Keratinocyte (primary cell): ENCODE results near the gene PTDSS2. TPM values are rescaled to one million over a fixed set of nuclear protein-coding genes. Genes with fewer than 3 reads are reported as not detected.

ENCODE experiments used
- DNase-seq: peaks from one replicate; pipeline ENCODE4 v3.0.0-alpha.2; 2011; ENCODE audit warnings: low read depth, missing footprints, low spot score
- FAIRE-seq: peaks from 2 replicates; lab custom pipeline; 2011; peaks lifted over from hg19 to GRCh38; lab: Jason Lieb, UNC
- H2AFZ ChIP-seq: 2 replicates; pipeline ENCODE4 v1.6.0; 2012; ENCODE audit warnings: low read length, control low read depth, inconsistent platforms; ENCODE audit not compliant: control insufficient read depth
- H3K27ac ChIP-seq: 2 replicates; pipeline ENCODE4 v1.5.1; 2011; ENCODE audit warnings: low read length; ENCODE audit not compliant: control insufficient read depth, insufficient read depth
- H3K27me3 ChIP-seq: 3 replicates; pipeline ENCODE4 v1.6.0; 2011; ENCODE audit warnings: low read length; ENCODE audit not compliant: control insufficient read depth, insufficient read depth; ENCODE audit errors: extremely low read depth
- H3K36me3 ChIP-seq, 2 experiments: 2 replicates in 1 of 2; 3 replicates in 1 of 2; pipeline ENCODE4 v1.5.1; 2011; ENCODE audit warnings: low read length in 2 of 2, mild to moderate bottlenecking in 1 of 2; ENCODE audit not compliant: control insufficient read depth in 2 of 2, insufficient read depth in 2 of 2; ENCODE audit errors: extremely low read depth in 1 of 2
- H3K4me1 ChIP-seq: 3 replicates; pipeline ENCODE4 v1.5.1; 2011; ENCODE audit warnings: low read length; ENCODE audit not compliant: control insufficient read depth, insufficient read depth; ENCODE audit errors: extremely low read depth
- H3K4me2 ChIP-seq: 3 replicates; pipeline ENCODE4 v1.6.0; 2011; ENCODE audit warnings: low read depth, low read length; ENCODE audit not compliant: control insufficient read depth, insufficient read depth; ENCODE audit errors: extremely low read depth
- H3K4me3 ChIP-seq, 3 experiments: fragments of 200-600 bp in 1 of 3; sonication (generic) in 1 of 3; 2 replicates in 2 of 3; 3 replicates in 1 of 3; pipeline ENCODE4 v1.5.1; 2011 to 2016; ENCODE audit warnings: low read length in 3 of 3, mild to moderate bottlenecking in 3 of 3, control low read depth in 2 of 3, inconsistent platforms in 1 of 3, low read depth in 1 of 3, mixed read lengths in 1 of 3, mixed run types in 1 of 3, moderate library complexity in 1 of 3; ENCODE audit not compliant: control insufficient read depth in 2 of 3, insufficient read depth in 2 of 3; ENCODE audit errors: extremely low read depth in 1 of 3
- H3K79me2 ChIP-seq: 2 replicates; pipeline ENCODE4 v1.6.0; 2012; ENCODE audit warnings: low read length; ENCODE audit not compliant: control insufficient read depth, insufficient read depth
- H3K9ac ChIP-seq: 3 replicates; pipeline ENCODE4 v1.6.0; 2011; ENCODE audit warnings: low read length; ENCODE audit not compliant: control insufficient read depth, insufficient read depth; ENCODE audit errors: extremely low read depth
- H3K9me1 ChIP-seq: 3 replicates; pipeline ENCODE4 v1.6.0; 2011; ENCODE audit warnings: low read length; ENCODE audit not compliant: control insufficient read depth, insufficient read depth; ENCODE audit errors: extremely low read depth
- H3K9me3 ChIP-seq: 2 replicates; pipeline ENCODE4 v1.5.1; 2012; ENCODE audit warnings: low read depth, low read length; ENCODE audit not compliant: control insufficient read depth
- H4K20me1 ChIP-seq: 3 replicates; pipeline ENCODE4 v1.6.0; 2011; ENCODE audit warnings: low read length; ENCODE audit not compliant: control insufficient read depth, insufficient read depth; ENCODE audit errors: extremely low read depth
- EZH2 ChIP-seq: IDR thresholded peaks from one replicate; pipeline ENCODE4 v1.6.1; 2012; ENCODE audit warnings: inconsistent platforms, mild to moderate bottlenecking, low read length, moderate library complexity
- dilution Hi-C: fragments of 300-500 bp; cut with MboI; formaldehyde crosslinking; loops from one replicate; pipeline ENCODE4 v1.7.0; 2020; ENCODE audit warnings: low sequenced_read_pairs; ENCODE audit not compliant: extremely low pct_ligation_motif_present
- polyA plus RNA-seq, 5 experiments: library from polyadenylated mRNA; depleted of rRNA in 3 of 5; stranded (reverse) in 3 of 5; stranded (forward) in 1 of 5; unstranded in 1 of 5; fragments of >200 nt; gene quantifications; 1 replicate in 1 of 5; 2 replicates in 3 of 5; 3 replicates in 1 of 5; pipeline versions ENCODE4 v1.2.1 to v1.2.3, GENCODE V29; 2011 to 2012; ENCODE audit warnings: missing spikeins in 2 of 5, low read depth in 1 of 5, low replicate concordance in 1 of 5
- TF ChIP-seq, protein P1 (sequence below), 3 experiments: IDR thresholded peaks in 1 of 3; conservative IDR thresholded peaks in 1 of 3; optimal IDR thresholded peaks in 1 of 3; 2 replicates in 2 of 3; 3 replicates in 1 of 3; pipeline versions ENCODE3 to v1.5.1; 2011; ENCODE audit warnings: low read length in 3 of 3, mild to moderate bottlenecking in 3 of 3, moderate library complexity in 2 of 3, control low read depth in 1 of 3, inconsistent platforms in 1 of 3; ENCODE audit not compliant: insufficient read depth in 2 of 3; ENCODE audit errors: extremely low read depth in 1 of 3

PTDSS2 gene
- polyA plus RNA-seq, 1 donor (not counting 4 experiments of a cell fraction or from before 2014, with no cell fraction given) = 21.6 TPM

DNA sequence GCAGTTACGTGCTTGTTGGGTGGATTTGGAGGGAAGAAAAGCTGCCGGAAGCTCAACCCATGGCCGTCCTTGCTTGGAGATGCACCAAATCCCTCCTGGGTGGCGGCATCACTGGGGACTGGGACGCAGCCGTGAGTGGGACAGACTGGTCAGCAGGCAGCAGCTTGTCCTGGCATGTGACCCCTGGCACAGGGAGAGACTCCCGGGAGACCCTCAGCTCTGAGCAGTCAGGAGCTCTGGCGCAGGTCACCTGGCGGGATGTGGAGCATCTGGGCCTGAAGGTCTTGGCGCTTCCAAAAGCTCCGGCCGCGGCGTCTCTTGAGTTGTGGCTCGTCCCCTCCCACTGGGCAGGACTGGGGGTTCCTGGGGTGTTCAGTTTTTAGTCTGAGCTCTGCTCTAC, 26.3 kb downstream of the PTDSS2 start:
- no peaks in the 10 kb centered on the region for H4K20me1 ChIP-seq
- H3K27me3 ChIP-seq = no peaks in the 10 kb centered on the region
- no peak overlapping the region for H3K27ac ChIP-seq
- H3K9ac ChIP-seq = no peak overlapping the region
- TF ChIP-seq, protein P1, sequence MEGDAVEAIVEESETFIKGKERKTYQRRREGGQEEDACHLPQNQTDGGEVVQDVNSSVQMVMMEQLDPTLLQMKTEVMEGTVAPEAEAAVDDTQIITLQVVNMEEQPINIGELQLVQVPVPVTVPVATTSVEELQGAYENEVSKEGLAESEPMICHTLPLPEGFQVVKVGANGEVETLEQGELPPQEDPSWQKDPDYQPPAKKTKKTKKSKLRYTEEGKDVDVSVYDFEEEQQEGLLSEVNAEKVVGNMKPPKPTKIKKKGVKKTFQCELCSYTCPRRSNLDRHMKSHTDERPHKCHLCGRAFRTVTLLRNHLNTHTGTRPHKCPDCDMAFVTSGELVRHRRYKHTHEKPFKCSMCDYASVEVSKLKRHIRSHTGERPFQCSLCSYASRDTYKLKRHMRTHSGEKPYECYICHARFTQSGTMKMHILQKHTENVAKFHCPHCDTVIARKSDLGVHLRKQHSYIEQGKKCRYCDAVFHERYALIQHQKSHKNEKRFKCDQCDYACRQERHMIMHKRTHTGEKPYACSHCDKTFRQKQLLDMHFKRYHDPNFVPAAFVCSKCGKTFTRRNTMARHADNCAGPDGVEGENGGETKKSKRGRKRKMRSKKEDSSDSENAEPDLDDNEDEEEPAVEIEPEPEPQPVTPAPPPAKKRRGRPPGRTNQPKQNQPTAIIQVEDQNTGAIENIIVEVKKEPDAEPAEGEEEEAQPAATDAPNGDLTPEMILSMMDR (optimal IDR thresholded peaks at IDR 0.05 in 1 of 3, IDR thresholded peaks at IDR 0.05 in 1 of 3, conservative IDR thresholded peaks at IDR 0.05 in 1 of 3; ENCODE audit: extremely low read depth in 1 of 3, insufficient read depth in 2 of 3, low read length in 3 of 3) = no peak
- no peak for TF ChIP-seq EZH2
- H2AFZ ChIP-seq = no peak overlapping the region
- no peaks in the 10 kb centered on the region for H3K9me3 ChIP-seq
- H3K9me1 ChIP-seq = no peaks in the 10 kb centered on the region
- no peak for DNase-seq
- H3K4me2 ChIP-seq = no peak overlapping the region
- peaks cover 2 to 14% of the 10 kb centered on the region in 2 experiments for H3K36me3 ChIP-seq
- H3K79me2 ChIP-seq = peaks cover 38% of the 10 kb centered on the region
- no peak for FAIRE-seq
- H3K4me1 ChIP-seq = no peaks in the 10 kb centered on the region
- dilution Hi-C loops = no loop called here
- no peak overlapping the region for H3K4me3 ChIP-seq

DNA sequence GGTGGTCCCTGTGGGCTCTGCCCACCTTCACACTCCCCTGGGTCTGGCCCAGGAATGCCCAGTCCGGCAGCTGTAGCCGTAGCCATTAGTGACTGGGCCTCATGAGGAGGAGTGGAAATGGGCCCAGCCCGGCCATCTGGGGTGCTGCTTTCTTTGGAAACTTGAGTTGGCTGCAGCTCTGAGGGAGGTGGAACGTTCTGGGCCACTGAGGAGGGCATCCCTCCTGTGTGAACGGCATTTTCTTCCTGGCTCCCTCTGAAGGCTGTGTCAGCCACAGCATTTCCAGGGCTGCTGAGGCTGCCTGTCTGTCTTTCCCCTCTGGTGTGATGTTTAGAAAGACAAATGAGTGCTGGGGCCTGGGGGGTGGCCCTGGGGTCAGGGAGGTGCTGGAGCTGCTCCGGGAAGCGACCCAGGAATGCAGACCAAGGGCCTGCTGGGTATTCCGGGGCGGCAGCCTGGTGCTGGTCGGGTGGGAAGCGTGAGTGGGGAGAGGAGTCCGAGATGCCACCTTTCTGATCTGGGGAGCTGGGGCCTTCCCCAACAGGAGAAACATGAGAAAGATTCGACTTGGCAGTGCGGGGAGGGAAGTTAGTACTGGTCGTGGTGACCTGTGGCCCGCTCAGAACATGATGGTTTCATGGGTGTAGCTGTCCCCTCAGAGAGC, 27.1 kb downstream of the PTDSS2 start:
- no peaks in the 10 kb centered on the region for H3K9me1 ChIP-seq
- no peak for FAIRE-seq

More for the DNA sequence above, 27.1 kb downstream of the PTDSS2 start:
- TF ChIP-seq EZH2 = no peak
- TF ChIP-seq, protein P1 (optimal IDR thresholded peaks at IDR 0.05 in 1 of 3, IDR thresholded peaks at IDR 0.05 in 1 of 3, conservative IDR thresholded peaks at IDR 0.05 in 1 of 3; ENCODE audit: extremely low read depth in 1 of 3, insufficient read depth in 2 of 3, low read length in 3 of 3) = no peak
- Histone ChIP-seq H3K27ac (no peak overlapping the region), H3K79me2 (peaks cover 32% of the 10 kb centered on the region), H3K4me3 (no peak overlapping the region), H3K4me2 (no peak overlapping the region), H3K9me3 (no peaks in the 10 kb centered on the region), H4K20me1 (no peaks in the 10 kb centered on the region), H3K36me3 (peaks cover 2 to 14% of the 10 kb centered on the region in 2 experiments), H3K27me3 (no peaks in the 10 kb centered on the region), H3K9ac (no peak overlapping the region), H3K4me1 (no peaks in the 10 kb centered on the region), H2AFZ (no peak overlapping the region)
- no peak for DNase-seq
- dilution Hi-C loops = no loop called here
